ENCODE measurements around the gene SH3GL3.

DNA sequence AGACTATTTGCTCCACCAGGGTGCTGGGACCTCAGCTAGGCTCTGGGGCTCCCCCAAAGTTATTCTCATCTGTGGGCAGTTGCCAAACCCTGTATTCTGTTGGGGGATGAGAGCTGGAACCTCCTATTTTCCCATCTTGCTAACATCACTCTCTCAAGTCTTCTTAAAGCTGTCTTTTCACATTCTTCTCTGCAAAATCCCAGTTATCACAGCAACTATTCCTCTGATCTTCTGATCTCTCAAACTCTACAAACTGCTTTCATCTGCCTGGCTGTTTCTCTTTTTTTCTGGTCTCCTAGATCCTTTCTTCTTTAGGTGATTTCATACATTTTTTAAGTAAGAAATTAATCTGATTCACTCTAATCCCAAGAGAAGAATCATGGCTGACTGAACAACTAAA lies 196.1 kb downstream of the SH3GL3 start:
- TF ChIP-seq POU6F1 (CRISPR knock-in tag; IDR thresholded peaks at IDR 0.05; ENCODE audit: borderline replicate concordance, low read depth): no peak
- no peak for TF ChIP-seq ZFP30 (CRISPR knock-in tag; IDR thresholded peaks at IDR 0.05)
- TF ChIP-seq RARB (CRISPR knock-in tag; IDR thresholded peaks at IDR 0.05): no peak
- no peak for TF ChIP-seq GLIS3 (CRISPR knock-in tag; IDR thresholded peaks at IDR 0.05)
- TF ChIP-seq, protein P1, sequence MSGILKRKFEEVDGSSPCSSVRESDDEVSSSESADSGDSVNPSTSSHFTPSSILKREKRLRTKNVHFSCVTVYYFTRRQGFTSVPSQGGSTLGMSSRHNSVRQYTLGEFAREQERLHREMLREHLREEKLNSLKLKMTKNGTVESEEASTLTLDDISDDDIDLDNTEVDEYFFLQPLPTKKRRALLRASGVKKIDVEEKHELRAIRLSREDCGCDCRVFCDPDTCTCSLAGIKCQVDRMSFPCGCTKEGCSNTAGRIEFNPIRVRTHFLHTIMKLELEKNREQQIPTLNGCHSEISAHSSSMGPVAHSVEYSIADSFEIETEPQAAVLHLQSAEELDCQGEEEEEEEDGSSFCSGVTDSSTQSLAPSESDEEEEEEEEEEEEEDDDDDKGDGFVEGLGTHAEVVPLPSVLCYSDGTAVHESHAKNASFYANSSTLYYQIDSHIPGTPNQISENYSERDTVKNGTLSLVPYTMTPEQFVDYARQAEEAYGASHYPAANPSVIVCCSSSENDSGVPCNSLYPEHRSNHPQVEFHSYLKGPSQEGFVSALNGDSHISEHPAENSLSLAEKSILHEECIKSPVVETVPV (CRISPR knock-in tag; IDR thresholded peaks at IDR 0.05): no peak
- TF ChIP-seq, protein P2, sequence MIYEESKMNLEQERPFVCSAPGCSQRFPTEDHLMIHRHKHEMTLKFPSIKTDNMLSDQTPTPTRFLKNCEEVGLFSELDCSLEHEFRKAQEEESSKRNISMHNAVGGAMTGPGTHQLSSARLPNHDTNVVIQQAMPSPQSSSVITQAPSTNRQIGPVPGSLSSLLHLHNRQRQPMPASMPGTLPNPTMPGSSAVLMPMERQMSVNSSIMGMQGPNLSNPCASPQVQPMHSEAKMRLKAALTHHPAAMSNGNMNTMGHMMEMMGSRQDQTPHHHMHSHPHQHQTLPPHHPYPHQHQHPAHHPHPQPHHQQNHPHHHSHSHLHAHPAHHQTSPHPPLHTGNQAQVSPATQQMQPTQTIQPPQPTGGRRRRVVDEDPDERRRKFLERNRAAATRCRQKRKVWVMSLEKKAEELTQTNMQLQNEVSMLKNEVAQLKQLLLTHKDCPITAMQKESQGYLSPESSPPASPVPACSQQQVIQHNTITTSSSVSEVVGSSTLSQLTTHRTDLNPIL (CRISPR knock-in tag; IDR thresholded peaks at IDR 0.05; ENCODE audit: low read depth): no peak
- TF ChIP-seq CSDC2 (CRISPR knock-in tag; IDR thresholded peaks at IDR 0.05): no peak
- TF ChIP-seq ZFP3 (CRISPR knock-in tag; IDR thresholded peaks at IDR 0.05): no peak
- no peak for TF ChIP-seq ZC3H10 (CRISPR knock-in tag; IDR thresholded peaks at IDR 0.05)
- TF ChIP-seq BACH2 (CRISPR knock-in tag; IDR thresholded peaks at IDR 0.05; ENCODE audit: borderline replicate concordance): no peak
- no peak for TF ChIP-seq ZNF70 (CRISPR knock-in tag; IDR thresholded peaks at IDR 0.05)
- TF ChIP-seq, protein P3, sequence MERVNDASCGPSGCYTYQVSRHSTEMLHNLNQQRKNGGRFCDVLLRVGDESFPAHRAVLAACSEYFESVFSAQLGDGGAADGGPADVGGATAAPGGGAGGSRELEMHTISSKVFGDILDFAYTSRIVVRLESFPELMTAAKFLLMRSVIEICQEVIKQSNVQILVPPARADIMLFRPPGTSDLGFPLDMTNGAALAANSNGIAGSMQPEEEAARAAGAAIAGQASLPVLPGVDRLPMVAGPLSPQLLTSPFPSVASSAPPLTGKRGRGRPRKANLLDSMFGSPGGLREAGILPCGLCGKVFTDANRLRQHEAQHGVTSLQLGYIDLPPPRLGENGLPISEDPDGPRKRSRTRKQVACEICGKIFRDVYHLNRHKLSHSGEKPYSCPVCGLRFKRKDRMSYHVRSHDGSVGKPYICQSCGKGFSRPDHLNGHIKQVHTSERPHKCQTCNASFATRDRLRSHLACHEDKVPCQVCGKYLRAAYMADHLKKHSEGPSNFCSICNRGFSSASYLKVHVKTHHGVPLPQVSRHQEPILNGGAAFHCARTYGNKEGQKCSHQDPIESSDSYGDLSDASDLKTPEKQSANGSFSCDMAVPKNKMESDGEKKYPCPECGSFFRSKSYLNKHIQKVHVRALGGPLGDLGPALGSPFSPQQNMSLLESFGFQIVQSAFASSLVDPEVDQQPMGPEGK (CRISPR knock-in tag; IDR thresholded peaks at IDR 0.05; ENCODE audit: borderline replicate concordance): no peak
- no peak for TF ChIP-seq ISL1 (CRISPR knock-in tag; IDR thresholded peaks at IDR 0.05)
- no peak for TF ChIP-seq TCF4 (CRISPR knock-in tag; IDR thresholded peaks at IDR 0.05; ENCODE audit: borderline replicate concordance)
